WERI-Rb-1 (cell line): Measurements from ENCODE around the gene TRAIP.

Experiments
- DNase-seq: peaks from one replicate; pipeline ENCODE4 v3.0.0-alpha.2; 2020
- H3K27ac ChIP-seq: fragments of 250-450 bp; sonication (Bioruptor Pico); 2 replicates; pipeline ENCODE4 v1.5.1; 2020; ENCODE audit warnings: mild to moderate bottlenecking, moderate library complexity
- H3K27me3 ChIP-seq: fragments of 250-450 bp; sonication (Bioruptor Pico); 2 replicates; pipeline ENCODE4 v1.5.1; 2021; ENCODE audit warnings: mild to moderate bottlenecking, low read depth, moderate library complexity; ENCODE audit not compliant: insufficient read depth, severe bottlenecking
- H3K36me3 ChIP-seq: fragments of 250-450 bp; sonication (Bioruptor Pico); 2 replicates; pipeline ENCODE4 v1.5.1; 2020; ENCODE audit warnings: mild to moderate bottlenecking, moderate library complexity
- H3K4me3 ChIP-seq: 2 replicates; pipeline ENCODE4 v1.5.1; 2011; ENCODE audit warnings: low read depth, mild to moderate bottlenecking, control low read depth, low read length
- H3K9me3 ChIP-seq: fragments of 250-450 bp; sonication (Bioruptor Pico); 2 replicates; pipeline ENCODE4 v1.5.1; 2021; ENCODE audit warnings: mild to moderate bottlenecking, moderate library complexity; ENCODE audit not compliant: severe bottlenecking
- TF ChIP-seq, protein P1 (sequence below): IDR thresholded peaks from 2 replicates; pipeline ENCODE4 v1.5.1; 2011; ENCODE audit warnings: low read depth, mild to moderate bottlenecking, control low read depth, inconsistent platforms, low read length

Gene TRAIP

DNA sequence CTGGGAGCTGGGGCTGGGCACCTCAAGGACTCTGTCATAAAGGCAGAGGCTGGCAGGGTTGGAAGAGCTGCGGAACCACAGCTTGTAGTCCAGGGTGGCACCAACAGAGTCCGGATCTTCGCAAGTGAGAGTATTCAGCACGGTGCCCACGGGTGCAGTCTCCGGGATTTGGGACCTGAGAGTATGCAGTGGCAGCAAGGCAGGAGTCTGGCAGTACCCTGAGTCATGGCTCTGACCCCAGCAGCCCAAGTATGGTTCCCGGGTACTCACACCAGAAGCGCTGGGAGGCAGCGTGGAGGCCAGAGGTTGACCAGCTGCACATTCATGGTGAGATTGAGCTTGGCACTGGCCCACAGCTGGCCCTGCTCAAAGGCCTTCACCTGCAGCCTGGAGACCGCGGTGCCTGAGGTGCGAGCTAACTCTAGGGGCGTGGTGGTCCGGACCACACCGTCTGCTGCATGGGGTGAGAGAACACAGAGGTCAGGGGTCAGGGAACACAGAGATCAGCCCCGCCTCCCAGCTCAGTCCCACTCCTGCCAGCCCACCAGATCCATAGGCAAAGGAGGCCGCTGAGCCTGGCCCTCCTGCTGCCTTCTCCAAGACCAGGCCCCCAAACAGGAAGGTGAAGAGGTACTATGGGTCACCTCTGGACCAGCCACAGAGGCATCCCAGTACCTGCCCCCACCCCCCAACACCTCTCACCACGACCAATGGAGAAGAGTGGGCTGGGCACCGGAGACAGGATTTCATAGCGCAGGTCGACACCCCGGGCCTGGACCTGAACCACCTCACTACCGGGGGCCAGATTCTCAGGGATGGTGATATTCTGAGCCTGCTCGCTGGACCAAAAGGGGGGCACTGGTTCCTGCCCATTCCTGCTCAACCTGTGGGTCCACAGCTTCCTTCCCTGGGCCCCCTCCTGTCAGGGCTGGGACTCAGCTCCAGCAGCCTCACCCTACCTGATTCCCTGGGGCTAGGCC, 61.1 kb downstream of the TRAIP start:
- no peaks in the 10 kb centered on the region for H3K9me3 ChIP-seq
- H3K27me3 ChIP-seq = no peaks in the 10 kb centered on the region
- TF ChIP-seq, protein P1, sequence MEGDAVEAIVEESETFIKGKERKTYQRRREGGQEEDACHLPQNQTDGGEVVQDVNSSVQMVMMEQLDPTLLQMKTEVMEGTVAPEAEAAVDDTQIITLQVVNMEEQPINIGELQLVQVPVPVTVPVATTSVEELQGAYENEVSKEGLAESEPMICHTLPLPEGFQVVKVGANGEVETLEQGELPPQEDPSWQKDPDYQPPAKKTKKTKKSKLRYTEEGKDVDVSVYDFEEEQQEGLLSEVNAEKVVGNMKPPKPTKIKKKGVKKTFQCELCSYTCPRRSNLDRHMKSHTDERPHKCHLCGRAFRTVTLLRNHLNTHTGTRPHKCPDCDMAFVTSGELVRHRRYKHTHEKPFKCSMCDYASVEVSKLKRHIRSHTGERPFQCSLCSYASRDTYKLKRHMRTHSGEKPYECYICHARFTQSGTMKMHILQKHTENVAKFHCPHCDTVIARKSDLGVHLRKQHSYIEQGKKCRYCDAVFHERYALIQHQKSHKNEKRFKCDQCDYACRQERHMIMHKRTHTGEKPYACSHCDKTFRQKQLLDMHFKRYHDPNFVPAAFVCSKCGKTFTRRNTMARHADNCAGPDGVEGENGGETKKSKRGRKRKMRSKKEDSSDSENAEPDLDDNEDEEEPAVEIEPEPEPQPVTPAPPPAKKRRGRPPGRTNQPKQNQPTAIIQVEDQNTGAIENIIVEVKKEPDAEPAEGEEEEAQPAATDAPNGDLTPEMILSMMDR = no peak
- H3K36me3 ChIP-seq = no peaks in the 10 kb centered on the region
- H3K27ac ChIP-seq = no peak overlapping the region
- no peak for DNase-seq
- H3K4me3 ChIP-seq = no peak overlapping the region

DNA sequence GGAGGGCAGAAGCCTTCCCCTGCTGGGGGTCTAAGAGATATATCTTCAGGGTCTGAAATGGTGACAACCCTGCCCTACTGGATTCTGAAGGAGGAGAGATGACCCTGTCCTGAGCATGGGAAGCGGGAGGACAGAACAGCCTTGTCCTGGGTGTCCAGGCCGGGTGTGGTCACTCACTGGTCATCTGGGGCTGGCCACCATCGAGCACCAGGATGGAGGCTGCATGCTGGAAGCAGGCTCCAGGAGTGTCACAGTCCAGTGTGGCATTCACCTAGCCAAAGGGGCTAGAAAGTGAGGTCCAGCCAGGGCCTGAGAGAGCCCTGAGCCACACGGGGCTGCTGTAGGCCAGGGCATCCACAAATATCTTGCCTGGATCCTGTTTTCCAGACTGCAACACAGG, 61.9 kb downstream of the TRAIP start:
- Histone ChIP-seq H3K36me3 (no peaks in the 10 kb centered on the region), H3K4me3 (no peak overlapping the region), H3K9me3 (no peaks in the 10 kb centered on the region), H3K27ac (no peak overlapping the region), H3K27me3 (no peaks in the 10 kb centered on the region)
- DNase-seq = no peak
- TF ChIP-seq, protein P1 = no peak

DNA sequence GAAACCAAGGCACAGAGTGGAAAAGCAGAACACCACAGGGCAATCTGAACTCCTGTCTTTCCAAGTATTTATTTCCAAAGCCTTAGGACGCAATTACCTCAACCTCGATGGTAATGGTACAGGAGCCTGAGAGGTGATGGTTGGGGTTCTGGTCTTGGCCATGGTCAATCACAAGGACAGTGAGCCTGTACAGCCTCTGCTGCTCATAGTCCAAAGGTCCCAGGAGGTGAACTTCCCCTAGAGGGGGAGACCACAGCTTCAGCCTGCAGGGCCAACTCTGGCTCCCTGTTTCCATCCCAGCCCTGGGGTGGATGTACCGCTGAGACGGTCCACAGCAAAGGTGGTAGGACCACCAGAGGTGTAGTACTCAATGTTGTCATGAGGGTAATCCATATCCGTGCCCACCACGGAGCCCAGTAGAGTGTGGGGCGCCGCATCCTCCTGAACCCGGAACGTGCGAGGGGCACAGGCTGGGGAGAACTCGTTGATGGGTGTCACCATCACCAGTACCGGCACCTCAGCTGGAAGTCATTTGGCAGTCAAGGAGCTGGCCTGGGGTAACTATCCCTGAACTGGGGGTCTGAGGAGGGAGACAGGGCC, 62.8 kb downstream of the TRAIP start:
- TF ChIP-seq, protein P1 = no peak
- no peaks in the 10 kb centered on the region for H3K27me3 ChIP-seq
- DNase-seq = no peak
- no peak overlapping the region for H3K27ac ChIP-seq
- H3K4me3 ChIP-seq = no peak overlapping the region
- H3K36me3 ChIP-seq = no peaks in the 10 kb centered on the region
- H3K9me3 ChIP-seq = no peaks in the 10 kb centered on the region

DNA sequence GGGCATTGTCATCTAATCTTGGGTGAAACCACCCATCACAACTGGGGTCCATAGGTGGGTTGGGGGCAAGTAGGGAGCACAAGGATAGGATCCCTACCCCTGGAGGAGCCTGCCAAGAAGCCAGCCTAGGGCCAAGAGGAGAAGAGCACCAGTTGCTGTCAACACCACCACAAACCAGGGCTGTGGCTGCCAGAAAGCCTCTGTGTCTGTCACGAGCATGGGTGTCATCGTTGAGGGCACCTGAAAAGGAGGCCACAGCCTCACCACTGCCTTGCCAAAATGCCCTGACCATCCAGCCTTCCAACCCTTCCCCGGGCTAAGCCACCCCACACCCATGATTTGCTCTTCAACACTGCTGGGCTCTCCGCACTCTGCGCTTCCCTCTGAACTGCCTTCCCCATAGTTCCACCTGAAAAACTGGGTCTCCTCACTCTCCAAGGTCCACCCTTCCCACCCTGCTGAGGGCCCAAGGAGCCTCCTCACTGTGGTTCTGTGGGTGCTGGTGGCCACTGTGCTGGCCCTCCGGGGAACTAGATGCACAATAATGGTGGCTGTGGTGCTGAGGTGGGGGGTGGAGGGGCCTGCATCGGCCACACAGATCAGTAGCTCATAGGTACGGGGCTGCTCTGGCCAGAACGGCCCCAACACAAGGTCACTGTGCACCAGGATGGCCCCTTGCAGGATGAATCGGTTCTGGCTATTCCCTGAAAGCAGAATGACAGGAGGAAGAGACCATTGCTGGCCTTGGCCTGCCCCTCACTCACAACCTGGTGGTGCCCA, 63.8 kb downstream of the TRAIP start:
- TF ChIP-seq, protein P1 = no peak
- no peak for DNase-seq
- Histone ChIP-seq H3K27ac (no peak overlapping the region), H3K9me3 (no peaks in the 10 kb centered on the region), H3K36me3 (no peaks in the 10 kb centered on the region), H3K4me3 (no peak overlapping the region), H3K27me3 (no peaks in the 10 kb centered on the region)

DNA sequence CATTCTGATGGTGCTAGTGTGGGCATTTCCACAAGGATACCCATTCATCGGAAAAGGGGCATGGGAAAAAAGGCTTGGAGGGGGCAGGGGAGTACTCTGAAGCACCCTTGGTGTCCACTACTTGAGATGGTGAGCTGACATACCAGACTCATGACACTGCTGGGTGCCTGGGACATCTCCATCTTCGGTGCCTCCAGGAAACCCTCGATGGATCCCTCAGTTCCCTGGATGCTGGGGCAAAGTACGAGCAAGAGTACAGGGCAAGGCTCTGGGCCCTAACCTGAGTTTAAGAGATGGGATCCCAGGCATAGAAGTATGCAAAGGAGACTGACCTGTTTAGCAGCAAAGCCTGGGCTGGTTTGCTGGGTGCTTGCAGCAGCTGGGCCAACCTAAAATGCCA, 64.8 kb downstream of the TRAIP start:
- H3K36me3 ChIP-seq = no peaks in the 10 kb centered on the region
- TF ChIP-seq, protein P1 = no peak
- DNase-seq = no peak

More for the DNA sequence above, 64.8 kb downstream of the TRAIP start:
- H3K27ac ChIP-seq = no peak overlapping the region
- no peaks in the 10 kb centered on the region for H3K9me3 ChIP-seq
- H3K27me3 ChIP-seq = no peaks in the 10 kb centered on the region
- H3K4me3 ChIP-seq = no peak overlapping the region
